ENCODE results near the gene ORM2. TPM values are rescaled to one million over a fixed set of nuclear protein-coding genes. Genes with fewer than 3 reads are reported as not detected.

The ORM2 gene
- total and polyA plus RNA-seq, 2 of the 8 experiments (the other 6 are each of a cell fraction or from before 2014, with no cell fraction given) = 1.3 TPM; not detected in 1

GRCh38 chr9:114356792-114357191, 27.1 kb downstream of the ORM2 start:
- Histone ChIP-seq H3K36me3 (ENCODE audit: control insufficient read depth in 2 of 4, insufficient read depth in 4 of 4, low read length in 3 of 4) (peaks cover 13 to 63% (median 42%) of the 10 kb centered on the region in 4 experiments), H3K9ac (replicated peaks in 1 of 4; ENCODE audit: extremely low read depth in 1 of 4, low read depth in 3 of 4, low read length in 3 of 4) (no peak overlapping the region), H2AFZ (ENCODE audit: low read length) (no peak overlapping the region), H3K27me3 (replicated peaks in 1 of 4; ENCODE audit: control insufficient read depth in 3 of 4, extremely low read depth in 1 of 4, insufficient read depth in 3 of 4, low read length in 3 of 4) (no peaks in the 10 kb centered on the region), H4K5ac (ENCODE audit: insufficient read length, low read depth, low read length) (no peak overlapping the region), H4K91ac (replicated peaks; ENCODE audit: insufficient read length, low read length) (no peak overlapping the region), H3K14ac (ENCODE audit: insufficient read length) (no peak overlapping the region), H3K4ac (replicated peaks; ENCODE audit: insufficient read length, low read depth, low read length) (no peak overlapping the region), H3K79me1 (ENCODE audit: low read depth, low read length) (no peaks in the 10 kb centered on the region), H3K23ac (ENCODE audit: insufficient read length) (no peak overlapping the region), H3K18ac (ENCODE audit: extremely low read depth, low read length) (no peak overlapping the region), H2AK5ac (ENCODE audit: low read depth, low read length) (no peak overlapping the region), H2BK20ac (ENCODE audit: low read length) (no peak overlapping the region), H4K8ac (ENCODE audit: extremely low read depth, insufficient read depth, low read length) (no peak overlapping the region), H2BK15ac (ENCODE audit: low read length) (no peak overlapping the region), H3K56ac (replicated peaks; ENCODE audit: insufficient read length, low read depth, low read length) (no peak overlapping the region), H3K23me2 (ENCODE audit: low read depth, low read length) (no peaks in the 10 kb centered on the region), H4K20me1 (replicated peaks in 1 of 2; ENCODE audit: control insufficient read depth in 1 of 2, insufficient read depth in 2 of 2, low read length in 2 of 2) (peaks cover 0 to 5% of the 10 kb centered on the region in 2 experiments), H3K4me3 (ENCODE audit: extremely low read depth in 1 of 4, insufficient read depth in 2 of 4, low read depth in 3 of 4, low read length in 4 of 4) (no peak overlapping the region), H2BK12ac (ENCODE audit: low read depth, low read length) (no peak overlapping the region), H3K9me3 (ENCODE audit: insufficient read depth in 2 of 2, low read depth in 1 of 2, low read length in 1 of 2) (no peaks in the 10 kb centered on the region), H2BK120ac (replicated peaks; ENCODE audit: low read depth, low read length) (no peak overlapping the region), H3K27ac (ENCODE audit: low read depth, low read length) (no peak overlapping the region), H3K4me1 (replicated peaks in 1 of 4; ENCODE audit: control insufficient read depth in 3 of 4, insufficient read depth in 4 of 4, low read length in 3 of 4) (no peaks in the 10 kb centered on the region), H3K4me2 (ENCODE audit: insufficient read depth in 1 of 2, low read depth in 2 of 2, low read length in 2 of 2) (no peak overlapping the region), H2BK5ac (ENCODE audit: low read depth, low read length) (no peak overlapping the region), H3K79me2 (ENCODE audit: control insufficient read depth in 1 of 2, insufficient read depth in 2 of 2, low read length in 2 of 2) (no peaks in the 10 kb centered on the region)
- FAIRE-seq (no peak), DNase-seq (ENCODE audit: low read depth in 1 of 2, low spot score in 2 of 2) (no peak)
- ChIA-PET CTCF (ENCODE audit: partially characterized antibody) (interaction anchor here (0.8 to 1.7 kb wide), 6 partner anchors 9 to 297 kb away, joined by 3 to 5 read pairs (median 4); no protein-coding TSS in a partner anchor), POLR2A (ENCODE audit: partially characterized antibody) (interaction anchor here (1.0 to 2.1 kb wide), 7 partner anchors 11 to 29 kb away, joined by 3 to 8 read pairs (median 4); no protein-coding TSS in a partner anchor)
- 82% methylated on average over 6 of the region's 6 CpGs; no CpG with 5 or more reads in 1 of the 2 experiments for WGBS, 2 experiments (ENCODE audit: extremely low coverage in 1 of 2, insufficient coverage in 1 of 2, insufficient read length in 1 of 2, insufficient replicate concordance in 2 of 2, low coverage in 1 of 2, low lambda C conversion rate in 2 of 2, missing lambda C conversion rate in 1 of 2)
- TF ChIP-seq GTF2F1 (IDR thresholded peaks at IDR 0.05; ENCODE audit: borderline replicate concordance, low read depth, low read length) = no peak
- TF ChIP-seq RBBP5 (IDR thresholded peaks at IDR 0.05; ENCODE audit: borderline replicate concordance, low read depth, low read length) = no peak
- no peak for TF ChIP-seq SIX5 (IDR thresholded peaks at IDR 0.05; ENCODE audit: low read depth, low read length)
- TF ChIP-seq EGR1 (IDR thresholded peaks at IDR 0.05; ENCODE audit: borderline replicate concordance, low read depth, low read length) = no peak
- TF ChIP-seq BCL11A (IDR thresholded peaks at IDR 0.05; ENCODE audit: low read depth in 2 of 2, low read length in 2 of 2) = no peak
- no peak for TF ChIP-seq RAD21 (IDR thresholded peaks at IDR 0.05 in 1 of 2, conservative IDR thresholded peaks at IDR 0.05 in 1 of 2; ENCODE audit: low read depth in 2 of 2, low read length in 2 of 2)
- TF ChIP-seq CBX8 (IDR thresholded peaks at IDR 0.05; ENCODE audit: borderline replicate concordance, low read depth, low read length) = no peak
- no peak for TF ChIP-seq RXRA (IDR thresholded peaks at IDR 0.05; ENCODE audit: insufficient read depth, low read depth, low read length)
- no peak for TF ChIP-seq TBP (IDR thresholded peaks at IDR 0.05; ENCODE audit: low read depth, low read length)
- TF ChIP-seq PHF8 (conservative IDR thresholded peaks at IDR 0.05; ENCODE audit: low read depth, low read length) = no peak
- TF ChIP-seq SAP30 (IDR thresholded peaks at IDR 0.05; ENCODE audit: insufficient read depth, insufficient replicate concordance, low read length) = no peak
- no peak for TF ChIP-seq SIRT6 (IDR thresholded peaks at IDR 0.05; ENCODE audit: low read length)
- TF ChIP-seq TAF1 (IDR thresholded peaks at IDR 0.05; ENCODE audit: low read depth, low read length) = no peak
- no peak for TF ChIP-seq NRF1 (IDR thresholded peaks at IDR 0.05; ENCODE audit: low read depth, low read length)
